Lung microvascular endothelial cell (primary cell): ENCODE measurements around the gene PNMA1. TPM values are rescaled to one million over a fixed set of nuclear protein-coding genes. Genes with fewer than 3 reads are reported as not detected.
"Not testable (repeated sequence)": the region's sequence is repeated elsewhere in the genome, so short reads cannot be mapped to it uniquely, and the experiment has no call there.

Source experiments
- DNase-seq, 2 donors: peaks; one replicate each; pipeline versions ENCODE4 v3.0.0 to v3.0.0-alpha.2; 2010; ENCODE audit warnings: low read depth in 2 of 2
- total RNA-seq: library from RNA; depleted of rRNA; stranded (reverse); fragments of >200 nt; gene quantifications from 2 replicates; pipeline ENCODE4 v1.2.1, GENCODE V29; 2014

Gene PNMA1
- total RNA-seq, 1 donor from 2014 or later = 15.1 TPM

GRCh38 chr14:73717711-73718417 lies 3.7 kb upstream of the PNMA1 start:
- no peak for DNase-seq

GRCh38 chr14:73717266-73717665 lies 3.1 kb upstream of the PNMA1 start:
- DNase-seq = no peak

- no peak for DNase-seq
Observed at GRCh38 chr14:73715707-73716106, 1.5 kb upstream of the PNMA1 start.

GRCh38 chr14:73714656-73715081 lies 485 bp upstream of the PNMA1 start:
- peak in 1 of 2 donors; percentile 20 for DNase-seq

- DNase-seq = no peak
Observed at GRCh38 chr14:73713206-73713802, 880 bp downstream of the PNMA1 start.

DNA sequence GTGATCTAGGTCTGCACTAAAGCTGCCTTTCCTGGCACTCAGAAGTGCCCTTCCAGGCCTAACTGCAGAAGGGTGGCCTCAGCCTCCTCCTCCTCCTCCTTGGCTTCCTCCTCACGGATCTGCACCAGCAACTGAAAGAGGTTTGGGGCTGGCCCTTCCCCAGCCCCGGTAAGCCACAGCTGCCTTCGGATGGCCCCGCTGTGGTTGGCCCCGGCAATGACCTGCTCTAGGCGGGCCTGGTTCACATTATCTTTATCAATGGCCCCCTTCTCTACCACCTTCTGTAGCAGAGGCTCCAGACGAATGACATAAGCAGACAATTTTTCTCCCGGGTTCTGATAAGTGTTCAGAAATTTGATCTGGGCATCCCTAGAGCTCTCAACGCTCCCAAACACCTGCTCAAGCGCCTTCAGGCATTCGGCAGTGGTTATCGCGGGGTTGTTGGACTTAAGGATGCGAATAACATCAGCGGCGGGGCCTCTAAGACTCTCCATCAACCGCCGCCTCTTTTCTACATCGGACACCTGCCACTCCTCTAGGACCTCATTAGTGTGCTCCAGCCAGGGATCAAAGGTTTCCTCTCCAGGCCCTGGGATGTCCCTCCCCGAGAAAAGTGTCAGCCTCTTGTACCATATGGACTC lies 1.5 kb downstream of the PNMA1 start:
- peak in 1 of 2 donors; percentile 25 for DNase-seq

DNA sequence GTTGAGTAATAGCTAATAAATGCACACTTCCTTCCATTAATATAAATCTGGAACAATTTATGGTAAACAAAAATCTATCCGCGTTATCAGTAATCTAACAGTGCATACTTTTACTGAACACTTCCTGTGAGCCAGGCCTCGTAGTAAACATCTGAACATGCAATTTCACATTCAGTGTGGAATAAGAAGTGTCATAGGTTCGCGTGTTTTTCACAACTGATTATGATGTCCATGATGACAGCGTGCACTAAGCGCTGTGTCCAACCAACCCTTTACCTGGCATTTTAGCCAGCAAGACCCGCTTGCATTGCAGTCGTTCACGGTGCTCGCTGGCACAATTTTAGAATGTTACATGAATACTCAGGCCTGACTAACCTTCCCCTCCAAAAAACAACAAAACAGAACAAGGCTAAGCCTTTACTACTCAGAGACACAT lies 2.1 kb downstream of the PNMA1 start:
- DNase-seq = peak; percentile 43 to 48

DNA sequence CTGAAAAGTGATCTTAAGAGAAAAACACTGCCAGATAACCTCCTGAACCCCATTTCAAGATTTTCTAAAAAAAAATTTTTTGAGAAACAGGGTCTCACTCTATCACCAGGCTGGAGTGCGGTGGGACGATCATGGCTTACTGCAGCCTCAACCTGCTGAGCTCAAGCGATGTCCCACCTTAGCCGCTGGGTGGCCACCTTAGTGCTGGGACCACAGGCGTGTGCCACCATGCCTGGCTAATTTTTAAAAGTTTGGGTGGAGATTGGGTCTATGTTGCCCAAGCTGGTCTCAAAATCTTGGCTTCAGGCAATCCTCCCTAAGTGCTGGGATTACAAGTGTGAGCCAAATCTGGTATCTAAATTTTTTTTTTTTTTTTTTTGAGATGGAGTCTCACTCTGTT lies 3.4 kb downstream of the PNMA1 start:
- no peak for DNase-seq

DNA sequence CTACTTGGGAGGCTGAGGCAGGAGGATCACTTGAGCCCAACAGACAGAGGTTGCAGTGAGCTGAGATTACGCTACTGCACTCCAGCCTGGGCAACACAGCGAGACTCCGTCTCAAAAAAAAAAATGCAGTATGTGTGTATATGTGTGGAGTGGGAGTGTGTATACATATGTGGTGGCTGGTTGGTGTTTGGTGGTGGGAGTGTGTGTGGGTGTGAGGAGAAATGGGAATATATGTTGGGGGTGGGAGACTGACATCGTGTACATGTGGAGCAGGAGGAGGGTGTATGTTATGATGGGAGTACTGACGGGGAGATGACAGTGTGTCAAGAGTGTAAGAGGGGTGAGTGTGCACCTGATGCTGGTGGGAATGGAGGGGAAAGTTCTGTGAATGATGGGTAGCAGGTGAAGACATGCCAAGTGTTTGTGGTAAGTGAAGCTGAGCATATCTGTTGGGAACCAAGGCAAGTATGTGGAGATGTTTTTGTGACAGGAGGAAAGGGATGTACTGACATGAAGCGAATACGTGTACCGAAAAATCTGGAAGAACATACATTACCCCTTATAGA lies 4.2 kb downstream of the PNMA1 start:
- no peak for DNase-seq

- not testable (repeated sequence) for DNase-seq
Observed at GRCh38 chr14:73708076-73708475, 6.1 kb downstream of the PNMA1 start.

DNA sequence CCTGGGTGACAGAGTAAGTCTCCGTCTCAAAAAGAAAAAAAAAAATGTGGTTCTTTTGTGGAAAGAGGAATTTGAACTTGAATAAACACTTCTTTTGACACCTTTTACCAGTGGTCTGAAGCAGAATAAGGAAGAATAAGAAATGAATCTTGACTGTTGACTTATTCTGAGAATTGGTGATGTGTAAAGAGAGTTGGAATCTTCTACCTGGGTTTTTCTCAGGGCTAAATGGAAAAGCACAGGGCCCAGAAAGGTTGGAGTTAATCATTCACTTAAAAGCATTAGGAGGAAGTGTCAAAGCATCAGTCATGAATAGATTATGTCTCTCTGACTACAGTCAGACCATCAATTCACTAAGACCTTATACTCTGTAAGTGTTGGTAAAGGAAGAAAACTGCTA lies 13.9 kb downstream of the PNMA1 start:
- DNase-seq = no peak

DNA sequence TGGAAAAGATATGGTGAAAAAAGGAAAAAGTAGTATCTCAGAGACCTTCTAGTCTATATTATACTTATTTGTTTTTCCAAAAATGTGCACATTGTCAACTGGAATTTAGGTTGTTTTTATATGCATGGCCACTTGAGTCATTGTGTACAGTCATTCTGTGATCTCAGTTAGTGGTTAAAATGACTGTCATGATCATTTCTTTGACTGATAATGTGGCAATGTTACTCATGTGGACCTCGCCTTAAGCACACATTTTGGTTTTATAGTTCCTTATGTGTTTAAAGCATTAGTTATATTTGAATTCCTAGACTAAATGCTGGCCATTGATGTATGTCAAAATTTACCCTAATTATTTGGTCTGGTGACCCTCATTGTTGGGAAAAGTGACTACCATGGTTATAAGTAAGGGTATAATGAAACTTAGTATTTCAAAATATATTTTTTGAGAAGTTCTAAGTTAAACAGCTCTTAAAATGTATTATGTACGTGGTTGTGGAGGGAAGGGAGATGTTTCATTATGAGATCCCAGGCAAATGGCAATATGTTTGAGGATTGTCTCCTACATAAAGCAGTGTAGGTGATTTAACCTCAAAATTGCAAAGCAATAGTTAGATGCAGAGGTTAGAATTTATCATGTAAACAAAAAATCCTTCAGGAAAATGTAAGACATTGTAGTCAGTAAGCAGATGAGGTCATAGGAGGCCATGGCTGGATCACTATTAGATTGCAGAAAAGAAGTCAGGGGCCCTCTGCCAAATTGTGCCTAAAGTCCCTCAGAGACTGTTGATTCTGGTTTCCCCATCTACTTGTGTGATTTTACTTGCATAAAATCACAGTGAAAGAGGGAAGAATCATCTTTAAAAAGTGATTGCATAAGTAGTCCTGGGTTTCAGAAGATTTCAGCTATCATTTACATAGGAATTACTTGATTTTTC lies 17.5 kb downstream of the PNMA1 start:
- peak in 1 of 2 donors; percentile 48 for DNase-seq

- DNase-seq = no peak
Observed at GRCh38 chr14:73695997-73696396, 18.2 kb downstream of the PNMA1 start.

- no peak for DNase-seq
Observed at GRCh38 chr14:73695082-73695481, 19.1 kb downstream of the PNMA1 start.

DNA sequence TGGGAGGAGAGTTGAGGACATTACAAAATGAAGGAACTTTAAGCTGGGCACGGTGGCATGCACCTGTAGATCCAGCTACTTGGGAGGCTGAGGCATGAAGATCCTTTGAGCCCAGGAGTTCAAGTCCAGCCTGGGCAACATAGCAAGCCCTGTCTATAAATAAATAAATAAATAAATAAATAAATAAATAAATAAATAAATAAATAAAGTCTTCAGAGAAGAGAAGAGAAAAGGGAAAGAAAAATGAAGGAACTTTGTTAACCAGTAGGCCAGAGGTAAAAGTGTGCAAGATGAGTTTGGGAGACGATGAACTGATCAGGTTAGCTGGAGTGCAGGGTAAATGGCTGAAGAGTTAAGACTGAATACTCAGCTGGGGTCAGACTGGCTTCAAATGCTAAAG lies 20.1 kb downstream of the PNMA1 start:
- DNase-seq = no peak

DNA sequence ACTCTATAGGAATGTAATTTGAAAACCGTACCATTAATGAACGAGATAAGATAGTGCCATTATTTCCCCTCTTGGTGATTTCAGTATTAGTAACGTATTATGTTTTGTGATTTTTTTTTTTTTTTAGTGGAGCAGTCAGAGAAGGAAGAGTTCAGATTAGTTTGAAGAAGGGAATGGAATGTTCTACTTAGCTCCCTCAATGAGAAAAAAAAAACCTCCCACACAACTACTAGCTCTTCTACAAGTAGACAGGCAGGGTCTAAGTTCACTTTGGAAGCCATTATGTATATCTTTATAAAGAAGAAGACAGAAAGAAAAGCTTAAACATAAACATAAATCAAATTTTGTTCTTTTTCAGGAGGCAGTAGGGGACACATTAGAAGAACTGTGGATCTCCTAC lies 27.3 kb downstream of the PNMA1 start:
- no peak for DNase-seq

- no peak for DNase-seq
Observed at GRCh38 chr14:73685328-73685727, 28.9 kb downstream of the PNMA1 start.

- no peak for DNase-seq
Observed at GRCh38 chr14:73684627-73685026, 29.6 kb downstream of the PNMA1 start.

GRCh38 chr14:73680821-73681220 lies 33.4 kb downstream of the PNMA1 start:
- DNase-seq = no peak

DNA sequence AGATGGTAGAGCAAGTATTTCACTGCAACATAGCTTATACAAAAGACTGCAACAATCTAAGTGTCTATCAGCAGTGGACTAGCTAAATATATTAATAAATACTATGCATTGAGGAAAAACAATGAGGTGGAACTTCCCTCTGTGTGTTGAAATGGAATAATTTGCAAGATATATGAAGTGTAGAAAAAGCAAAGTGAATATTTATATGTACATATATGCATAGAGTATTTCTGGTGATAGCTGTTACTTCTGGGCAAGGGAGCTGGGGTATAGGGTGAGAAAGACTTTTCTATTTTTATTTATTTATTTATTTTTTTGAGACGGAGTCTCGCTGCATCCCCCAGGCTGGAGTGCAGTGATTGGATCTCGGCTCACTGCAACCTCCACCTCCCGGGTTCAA lies 35.5 kb downstream of the PNMA1 start:
- DNase-seq = no peak

DNA sequence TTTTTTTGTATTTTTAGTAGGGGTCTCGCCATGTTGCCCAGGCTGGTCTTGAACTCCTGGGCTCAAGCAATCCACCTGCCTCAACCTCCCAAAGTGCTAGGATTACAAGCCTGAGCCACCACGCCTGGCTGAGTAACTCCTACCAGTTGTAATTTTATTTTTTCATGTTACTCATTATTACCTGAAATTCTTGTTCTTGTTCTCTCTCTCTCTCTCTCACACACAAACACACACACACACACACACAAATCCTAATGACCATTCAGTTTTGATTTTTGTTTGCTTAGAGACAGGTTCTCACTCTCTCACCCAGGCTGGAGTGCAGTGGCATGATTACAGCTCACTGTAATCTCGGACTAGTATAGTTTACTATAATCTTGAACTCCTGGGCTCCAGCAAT lies 39.2 kb downstream of the PNMA1 start:
- no peak for DNase-seq
